T follicular helper cell (primary cell): ENCODE results near the gene FAM24B.

Experiments used
- DNase-seq: peaks from one replicate; pipeline ENCODE4 v3.0.0-alpha.2; 2020; ENCODE audit warnings: low read depth

Gene FAM24B

GRCh38 chr10:122827302-122827701 lies 52.1 kb downstream of the FAM24B start:
- DNase-seq = no peak

GRCh38 chr10:122822973-122823690 lies 56.2 kb downstream of the FAM24B start:
- no peak for DNase-seq

- DNase-seq = no peak
Measured at GRCh38 chr10:122821808-122822207, 57.6 kb downstream of the FAM24B start.

GRCh38 chr10:122815458-122815857 lies 63.9 kb downstream of the FAM24B start:
- no peak for DNase-seq

GRCh38 chr10:122814493-122814892 lies 64.9 kb downstream of the FAM24B start:
- no peak for DNase-seq

- DNase-seq = no peak
Measured at GRCh38 chr10:122812751-122813150, 66.6 kb downstream of the FAM24B start.

GRCh38 chr10:122802282-122802681 lies 77.1 kb downstream of the FAM24B start:
- no peak for DNase-seq
